C4-2B (cell line): Measurements from ENCODE around the gene CST11.

Experiments used
- H3K27ac ChIP-seq: fragments of 450-650 bp; 2 replicates; pipeline ENCODE4 v1.5.1; 2017
- CTCF ChIP-seq: fragments of 450-650 bp; conservative IDR thresholded peaks from 2 replicates; pipeline ENCODE4 v1.5.1; 2017; ENCODE audit warnings: mild to moderate bottlenecking
- ZFX ChIP-seq: fragments of 450-650 bp; IDR thresholded peaks from 2 replicates; pipeline ENCODE4 v1.6.1; 2017

Gene CST11

GRCh38 chr20:23417861-23418260 lies 34.8 kb downstream of the CST11 start:
- TF ChIP-seq CTCF (no peak), ZFX (no peak)
- H3K27ac ChIP-seq, result no peak overlapping the region

DNA sequence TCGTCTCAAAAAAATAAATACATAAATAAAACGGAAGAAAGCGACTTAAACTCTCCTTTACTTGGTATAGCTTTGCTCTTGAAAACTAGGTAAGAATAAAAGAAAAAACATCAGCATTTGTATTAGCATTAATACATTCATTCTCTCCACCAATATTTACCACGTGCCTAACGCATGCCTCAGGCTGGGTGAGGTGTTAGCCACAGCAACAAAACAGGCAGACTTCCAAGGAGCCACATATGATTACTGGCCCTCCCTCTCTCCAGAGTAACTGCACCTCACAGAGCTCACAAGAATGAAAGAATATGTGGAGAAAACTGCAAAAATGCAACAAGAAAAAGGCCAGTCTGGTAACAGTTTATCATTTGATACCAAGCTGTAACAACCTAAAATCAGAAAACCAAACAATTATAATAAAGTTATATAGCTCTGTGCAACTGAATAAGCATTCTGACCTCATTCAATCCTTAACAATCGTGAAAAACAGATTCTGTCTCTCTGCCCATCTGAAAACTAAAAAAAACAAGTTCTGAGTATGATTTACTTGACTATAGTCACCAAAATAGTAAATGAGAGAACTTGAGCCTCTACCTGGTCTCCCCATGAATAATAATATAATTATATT lies 36.6 kb downstream of the CST11 start:
- no peak for TF ChIP-seq CTCF
- no peak for TF ChIP-seq ZFX
- H3K27ac ChIP-seq, result no peak overlapping the region

GRCh38 chr20:23415555-23415954 lies 37.1 kb downstream of the CST11 start:
- TF ChIP-seq ZFX (no peak), CTCF (no peak)

GRCh38 chr20:23414526-23415188 lies 38.0 kb downstream of the CST11 start:
- H3K27ac ChIP-seq, result no peak overlapping the region
- TF ChIP-seq ZFX, result no peak
- no peak for TF ChIP-seq CTCF

More at GRCh38 chr20:23415555-23415954, 37.1 kb downstream of the CST11 start:
- no peak overlapping the region for H3K27ac ChIP-seq

- TF ChIP-seq CTCF, result no peak
- TF ChIP-seq ZFX, result no peak
- H3K27ac ChIP-seq, result no peak overlapping the region
Observed at GRCh38 chr20:23413862-23414422, 38.7 kb downstream of the CST11 start.

GRCh38 chr20:23412026-23412425 lies 40.6 kb downstream of the CST11 start:
- TF ChIP-seq ZFX (no peak), CTCF (no peak)
- H3K27ac ChIP-seq, result no peak overlapping the region
